NCI-H2081 treated with DMSO at 0.1 percent for 48 hours (cell line): ENCODE data around the gene HBQ1.
"Not testable (repeated sequence)": the region's sequence is repeated elsewhere in the genome, so short reads cannot be mapped to it uniquely, and the experiment has no call there.

ENCODE experiments used
- DNase-seq: peaks from one replicate; lab custom pipeline; 2025; lab: John Stamatoyannopoulos, UW

Gene HBQ1

DNA sequence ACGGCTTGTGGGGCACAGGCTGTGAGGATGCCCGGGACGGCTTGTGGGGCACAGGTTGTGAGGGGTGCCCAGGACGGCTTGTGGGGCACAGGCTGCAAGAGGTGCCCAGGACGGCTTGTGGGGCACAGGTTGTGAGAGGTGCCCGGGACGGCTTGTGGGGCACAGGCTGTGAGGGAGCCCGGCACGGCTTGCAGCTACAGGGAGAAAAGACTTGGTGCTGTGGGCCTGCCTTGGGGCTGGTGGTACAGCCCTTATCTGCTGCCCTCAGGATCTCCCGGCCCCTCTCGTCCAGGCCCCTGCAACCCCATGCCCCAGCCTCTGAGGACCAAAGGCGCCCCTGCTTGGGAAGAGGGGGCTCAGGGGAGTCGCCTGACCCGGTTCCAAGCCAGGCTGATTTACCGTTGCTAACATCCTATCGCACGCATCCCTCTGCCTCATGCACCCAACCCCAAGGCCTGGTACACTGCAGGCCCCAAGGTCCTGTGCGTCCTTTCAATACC lies 19.5 kb upstream of the HBQ1 start:
- no peak for DNase-seq

DNA sequence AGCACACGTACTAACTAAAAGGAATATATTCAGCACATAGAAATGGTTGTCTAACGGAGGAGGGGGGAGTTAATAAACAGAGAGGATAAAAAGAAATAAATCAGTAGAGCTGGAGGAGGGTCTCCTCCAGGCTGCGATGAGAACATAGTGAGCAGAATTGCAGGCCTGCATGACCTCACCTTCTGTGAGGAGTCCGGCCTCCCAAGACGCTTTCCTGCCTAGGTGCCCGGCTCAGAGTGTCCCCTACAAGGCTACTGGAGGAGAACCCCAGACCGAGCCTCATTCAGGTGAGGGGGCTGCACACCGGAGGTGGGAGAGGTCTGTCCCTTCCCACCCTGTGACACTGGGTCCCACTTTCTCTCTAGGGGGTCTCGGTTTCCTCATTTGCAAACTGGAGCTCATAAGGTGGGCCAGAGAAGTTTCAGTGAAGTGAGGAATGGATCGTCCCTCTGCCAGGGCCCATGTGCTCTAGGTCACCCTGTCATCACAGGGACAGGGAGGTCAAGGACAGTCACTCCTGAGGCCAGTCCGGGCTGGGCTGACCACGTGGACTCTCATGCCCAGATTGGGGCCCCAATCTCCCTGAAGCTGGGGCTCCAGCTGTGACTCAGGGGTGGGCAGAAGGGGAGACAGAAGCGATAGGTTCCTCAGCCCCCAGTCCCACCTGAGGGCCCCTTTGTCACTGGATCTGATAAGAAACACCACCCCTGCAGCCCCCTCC lies 17.8 kb upstream of the HBQ1 start:
- DNase-seq = no peak

DNA sequence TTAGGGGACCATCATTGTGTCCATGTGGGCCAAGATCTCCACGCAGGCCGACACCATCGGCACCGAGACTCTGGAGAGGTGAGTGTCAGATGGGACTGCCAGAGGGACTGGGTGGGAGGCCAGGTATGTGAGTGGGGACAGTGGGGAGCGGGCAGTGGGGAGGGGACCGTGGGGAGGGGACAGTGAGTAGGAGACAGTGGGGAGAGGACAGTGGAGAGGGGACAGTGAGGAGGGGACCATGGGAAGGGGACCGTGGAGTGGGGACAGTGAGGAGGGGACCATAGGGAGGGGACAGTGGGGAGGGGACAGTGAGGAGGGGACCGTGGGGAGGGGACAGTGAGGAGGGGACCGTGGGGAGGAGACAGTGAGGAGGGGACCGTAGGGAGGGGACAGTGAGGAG lies 17.1 kb upstream of the HBQ1 start:
- not testable (repeated sequence) for DNase-seq

DNA sequence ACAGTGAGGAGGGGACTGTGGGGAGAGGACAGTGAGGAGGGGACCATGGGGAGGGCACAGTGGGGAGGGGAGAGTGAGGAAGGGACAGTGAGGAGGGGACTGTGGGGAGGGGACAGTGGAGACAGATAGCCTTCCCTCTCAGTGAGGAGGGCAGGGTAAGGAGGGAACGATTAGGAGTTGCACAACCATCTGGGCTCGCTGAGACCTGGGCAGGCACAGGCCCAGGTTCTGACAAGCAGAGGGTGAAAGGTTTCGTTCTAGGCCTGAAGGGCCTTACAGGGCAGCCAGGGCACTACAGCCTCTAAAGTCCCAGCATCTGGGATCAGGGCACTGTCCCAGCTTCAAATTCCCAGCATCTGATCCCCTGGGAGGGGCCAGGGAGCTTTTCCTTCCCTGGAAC lies 16.6 kb upstream of the HBQ1 start:
- not testable (repeated sequence) for DNase-seq

DNA sequence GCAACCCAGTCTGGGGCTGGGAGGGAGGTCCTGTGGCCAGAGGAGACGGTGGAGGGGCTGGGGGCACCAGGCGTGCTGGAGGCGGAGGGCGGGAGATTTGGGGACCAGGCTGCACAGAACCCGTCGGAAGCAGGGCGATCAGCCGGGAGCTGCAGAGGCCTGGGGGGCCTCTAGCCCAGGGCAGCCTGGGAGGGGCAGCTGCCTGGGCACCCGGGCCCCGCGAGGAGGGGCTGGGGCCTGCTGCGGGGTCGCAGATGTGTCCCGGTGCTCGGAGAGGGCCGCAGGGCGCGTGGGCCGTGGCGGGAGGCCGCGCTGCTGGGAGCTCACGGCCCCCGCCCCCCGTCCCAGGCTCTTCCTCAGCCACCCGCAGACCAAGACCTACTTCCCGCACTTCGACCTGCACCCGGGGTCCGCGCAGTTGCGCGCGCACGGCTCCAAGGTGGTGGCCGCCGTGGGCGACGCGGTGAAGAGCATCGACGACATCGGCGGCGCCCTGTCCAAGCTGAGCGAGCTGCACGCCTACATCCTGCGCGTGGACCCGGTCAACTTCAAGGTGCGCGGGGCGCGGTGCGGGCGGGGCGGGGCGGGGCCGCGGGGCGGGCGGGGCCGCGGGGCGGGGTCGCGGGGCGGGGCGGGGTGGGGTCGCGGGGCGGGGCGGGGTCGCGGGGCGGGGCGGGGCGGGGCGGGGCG lies 16.0 kb upstream of the HBQ1 start:
- not testable (repeated sequence) for DNase-seq

DNA sequence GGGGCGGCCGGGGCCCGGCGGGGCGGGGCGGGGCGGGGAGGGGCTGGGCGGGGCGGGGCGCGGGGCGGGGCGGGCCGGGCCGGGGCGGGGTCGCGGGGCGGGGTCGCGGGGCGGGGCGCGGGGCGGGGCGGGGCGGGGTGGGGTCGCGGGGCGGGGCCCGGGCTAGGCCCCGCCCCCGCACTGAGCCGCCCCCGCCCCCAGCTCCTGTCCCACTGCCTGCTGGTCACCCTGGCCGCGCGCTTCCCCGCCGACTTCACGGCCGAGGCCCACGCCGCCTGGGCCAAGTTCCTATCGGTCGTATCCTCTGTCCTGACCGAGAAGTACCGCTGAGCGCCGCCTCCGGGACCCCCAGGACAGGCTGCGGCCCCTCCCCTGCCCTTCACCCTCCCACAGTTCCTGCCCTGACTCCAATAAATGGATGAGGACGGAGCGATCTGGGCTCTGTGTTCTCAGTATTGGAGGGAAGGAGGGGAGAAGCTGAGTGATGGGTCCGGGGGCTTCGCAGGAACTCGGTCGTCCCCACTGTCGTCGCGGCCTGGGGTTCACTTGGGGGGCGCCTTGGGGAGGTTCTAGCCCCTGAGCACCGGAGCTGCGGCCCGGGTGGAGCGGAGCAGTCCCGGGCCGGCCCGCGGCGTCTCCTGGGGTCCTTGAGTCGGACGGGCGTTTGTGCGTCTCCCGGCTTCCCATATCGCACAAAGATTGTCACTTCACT lies 15.3 kb upstream of the HBQ1 start:
- no peak for DNase-seq

DNA sequence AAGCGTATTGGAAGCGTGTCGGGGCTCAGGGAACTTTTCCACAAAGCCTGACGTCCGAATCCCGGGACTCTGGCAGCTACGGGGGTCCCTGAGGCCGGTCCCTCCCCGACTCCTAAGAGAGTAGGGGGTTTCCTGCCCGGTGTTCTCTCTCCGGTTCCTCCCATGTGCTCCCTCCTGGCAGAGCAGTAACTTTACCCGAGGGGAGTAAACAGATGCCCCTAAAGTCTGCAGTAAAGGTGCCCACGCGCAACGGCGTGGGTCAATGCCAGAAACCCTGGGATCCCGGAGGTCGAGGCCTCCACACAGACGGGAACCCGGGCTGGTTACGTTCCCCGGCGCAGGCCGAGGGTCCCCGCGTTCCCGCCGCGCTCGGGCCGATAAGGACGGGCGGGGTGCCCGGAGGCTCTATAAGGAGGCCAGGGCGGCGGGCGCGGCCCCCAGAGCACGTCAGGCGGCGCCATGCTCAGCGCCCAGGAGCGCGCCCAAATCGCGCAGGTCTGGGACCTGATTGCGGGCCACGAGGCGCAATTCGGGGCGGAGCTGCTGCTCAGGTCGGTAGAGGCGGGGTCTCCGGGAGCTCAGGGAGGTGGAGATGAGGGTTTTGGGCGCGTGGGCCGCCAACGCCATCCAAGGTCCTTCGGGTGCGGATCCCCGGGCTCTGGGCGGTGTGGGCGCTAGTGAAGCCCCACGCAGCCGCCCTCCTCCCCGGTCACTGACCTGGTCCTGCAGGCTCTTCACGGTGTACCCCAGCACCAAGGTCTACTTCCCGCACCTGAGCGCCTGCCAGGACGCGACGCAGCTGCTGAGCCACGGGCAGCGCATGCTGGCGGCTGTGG lies 14.5 kb upstream of the HBQ1 start, which contains the start of gene HBM:
Gene HBM (plus strand): TSS at position 440 of the 836 bp plus-strand sequence. CDS start 20 bp downstream, at position 460.
- no peak for DNase-seq

DNA sequence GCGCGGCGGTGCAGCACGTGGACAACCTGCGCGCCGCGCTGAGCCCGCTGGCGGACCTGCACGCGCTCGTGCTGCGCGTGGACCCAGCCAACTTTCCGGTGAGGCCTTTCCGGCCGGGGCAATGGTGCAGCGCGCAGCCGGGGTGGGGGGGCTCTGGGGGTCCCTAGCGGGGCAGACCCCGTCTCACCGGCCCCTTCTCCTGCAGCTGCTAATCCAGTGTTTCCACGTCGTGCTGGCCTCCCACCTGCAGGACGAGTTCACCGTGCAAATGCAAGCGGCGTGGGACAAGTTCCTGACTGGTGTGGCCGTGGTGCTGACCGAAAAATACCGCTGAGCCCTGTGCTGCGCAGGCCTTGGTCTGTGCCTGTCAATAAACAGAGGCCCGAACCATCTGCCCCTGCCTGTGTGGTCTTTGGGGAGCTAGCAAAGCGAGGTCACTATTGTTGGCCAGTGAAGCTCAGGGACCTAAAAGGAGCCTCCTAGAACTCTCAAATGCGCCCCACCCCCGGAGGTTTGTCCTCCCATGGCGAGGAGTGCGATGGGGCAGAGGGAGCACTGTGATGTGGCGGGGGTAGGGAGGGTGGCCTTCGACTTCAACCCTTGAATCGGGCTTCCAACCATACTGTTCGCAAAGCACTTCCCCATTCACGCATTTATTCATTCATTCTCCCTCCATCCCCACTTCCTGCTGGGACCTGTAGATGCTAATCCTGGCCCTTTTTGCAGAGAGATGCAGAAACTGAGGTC lies 13.7 kb upstream of the HBQ1 start:
- no peak for DNase-seq

DNA sequence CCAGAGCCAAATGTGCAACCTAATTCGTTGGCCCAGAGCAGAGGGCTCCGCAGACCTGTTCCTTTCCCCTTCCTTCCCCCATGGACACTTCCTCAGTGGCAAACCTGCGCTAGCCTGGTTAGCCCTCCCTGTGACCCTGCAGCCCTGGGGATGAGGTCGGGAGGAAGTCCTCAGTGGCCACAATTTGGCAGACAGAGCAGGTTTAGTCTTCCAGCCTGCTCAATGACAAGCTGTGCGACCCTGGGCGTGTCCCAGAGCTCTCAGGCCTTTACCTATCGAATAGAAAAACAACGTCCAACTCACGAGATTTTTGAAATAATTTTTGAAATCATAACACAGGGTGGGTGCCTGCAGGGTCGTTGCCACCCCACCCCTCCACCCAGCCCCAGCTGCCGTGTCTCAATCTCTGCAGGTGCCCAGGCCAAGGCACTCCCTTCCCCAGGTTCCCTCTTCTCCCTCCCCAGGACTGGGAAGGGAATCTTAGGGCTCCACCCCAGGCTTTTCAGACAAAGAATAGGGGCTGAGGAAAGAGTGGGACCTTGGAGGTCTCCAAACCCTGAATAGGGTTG lies 13.1 kb upstream of the HBQ1 start:
- no peak for DNase-seq

DNA sequence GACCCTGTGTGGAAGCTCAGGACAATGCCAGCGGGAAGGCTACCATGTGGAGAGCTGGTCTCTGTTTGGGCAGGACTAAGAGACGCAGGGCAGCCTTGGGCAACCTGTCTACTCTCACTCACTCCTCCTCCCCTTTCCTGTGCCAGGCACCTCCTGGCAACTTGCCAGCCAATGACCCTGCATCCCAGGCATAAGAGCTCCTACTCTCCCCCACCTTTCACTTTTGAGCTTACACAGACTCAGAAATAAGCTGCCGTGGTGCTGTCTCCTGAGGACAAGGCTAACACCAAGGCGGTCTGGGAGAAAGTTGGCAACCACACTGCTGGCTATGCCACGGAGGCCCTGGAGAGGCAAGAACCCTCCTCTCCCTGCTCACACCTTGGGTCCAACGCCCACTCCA lies 11.8 kb upstream of the HBQ1 start:
- DNase-seq = no peak

DNA sequence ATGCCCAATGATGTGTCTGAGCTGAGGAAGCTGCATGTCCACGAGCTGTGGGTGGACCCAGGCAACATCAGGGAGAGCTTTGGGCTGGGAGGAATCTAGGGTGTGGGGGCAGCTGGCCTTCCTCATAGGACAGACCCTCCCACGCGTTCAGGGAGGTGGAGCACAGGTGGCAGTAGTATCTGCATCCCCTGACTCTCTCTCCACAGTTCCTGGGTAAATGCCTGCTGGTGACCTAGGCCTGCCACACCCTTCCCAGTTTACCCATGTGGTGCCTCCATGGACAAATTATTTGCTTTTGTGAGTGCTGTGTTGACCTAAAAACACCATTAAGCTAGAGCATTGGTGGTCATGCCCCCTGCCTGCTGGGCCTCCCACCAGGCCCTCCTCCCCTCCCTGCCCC lies 11.2 kb upstream of the HBQ1 start:
- no peak for DNase-seq

DNA sequence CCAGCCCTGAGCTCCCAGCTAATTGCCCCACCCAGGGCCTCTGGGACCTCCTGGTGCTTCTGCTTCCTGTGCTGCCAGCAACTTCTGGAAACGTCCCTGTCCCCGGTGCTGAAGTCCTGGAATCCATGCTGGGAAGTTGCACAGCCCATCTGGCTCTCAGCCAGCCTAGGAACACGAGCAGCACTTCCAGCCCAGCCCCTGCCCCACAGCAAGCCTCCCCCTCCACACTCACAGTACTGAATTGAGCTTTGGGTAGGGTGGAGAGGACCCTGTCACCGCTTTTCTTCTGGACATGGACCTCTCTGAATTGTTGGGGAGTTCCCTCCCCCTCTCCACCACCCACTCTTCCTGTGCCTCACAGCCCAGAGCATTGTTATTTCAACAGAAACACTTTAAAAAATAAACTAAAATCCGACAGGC lies 10.2 kb upstream of the HBQ1 start:
- not testable (repeated sequence) for DNase-seq

DNA sequence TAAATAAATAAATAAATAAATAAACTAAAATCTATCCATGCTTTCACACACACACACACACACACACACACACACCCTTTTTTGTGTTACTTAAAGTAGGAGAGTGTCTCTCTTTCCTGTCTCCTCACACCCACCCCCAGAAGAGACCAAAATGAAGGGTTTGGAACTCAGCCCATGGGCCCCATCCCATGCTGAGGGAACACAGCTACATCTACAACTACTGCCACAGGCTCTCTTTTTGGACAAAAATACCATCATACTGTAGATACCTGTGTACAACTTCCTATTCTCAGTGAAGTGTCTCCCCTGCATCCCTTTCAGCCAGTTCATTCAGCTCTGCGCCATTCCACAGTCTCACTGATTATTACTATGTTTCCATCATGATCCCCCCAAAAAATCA lies 9.5 kb upstream of the HBQ1 start:
- DNase-seq = no peak

DNA sequence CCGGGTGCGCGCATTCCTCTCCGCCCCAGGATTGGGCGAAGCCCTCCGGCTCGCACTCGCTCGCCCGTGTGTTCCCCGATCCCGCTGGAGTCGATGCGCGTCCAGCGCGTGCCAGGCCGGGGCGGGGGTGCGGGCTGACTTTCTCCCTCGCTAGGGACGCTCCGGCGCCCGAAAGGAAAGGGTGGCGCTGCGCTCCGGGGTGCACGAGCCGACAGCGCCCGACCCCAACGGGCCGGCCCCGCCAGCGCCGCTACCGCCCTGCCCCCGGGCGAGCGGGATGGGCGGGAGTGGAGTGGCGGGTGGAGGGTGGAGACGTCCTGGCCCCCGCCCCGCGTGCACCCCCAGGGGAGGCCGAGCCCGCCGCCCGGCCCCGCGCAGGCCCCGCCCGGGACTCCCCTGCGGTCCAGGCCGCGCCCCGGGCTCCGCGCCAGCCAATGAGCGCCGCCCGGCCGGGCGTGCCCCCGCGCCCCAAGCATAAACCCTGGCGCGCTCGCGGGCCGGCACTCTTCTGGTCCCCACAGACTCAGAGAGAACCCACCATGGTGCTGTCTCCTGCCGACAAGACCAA lies 7.8 kb upstream of the HBQ1 start, which contains the start of gene HBA2:
Gene HBA2 (plus strand): TSS at position 503 of the 568 bp plus-strand sequence. CDS start 37 bp downstream, at position 540.
- DNase-seq = not testable (repeated sequence)

DNA sequence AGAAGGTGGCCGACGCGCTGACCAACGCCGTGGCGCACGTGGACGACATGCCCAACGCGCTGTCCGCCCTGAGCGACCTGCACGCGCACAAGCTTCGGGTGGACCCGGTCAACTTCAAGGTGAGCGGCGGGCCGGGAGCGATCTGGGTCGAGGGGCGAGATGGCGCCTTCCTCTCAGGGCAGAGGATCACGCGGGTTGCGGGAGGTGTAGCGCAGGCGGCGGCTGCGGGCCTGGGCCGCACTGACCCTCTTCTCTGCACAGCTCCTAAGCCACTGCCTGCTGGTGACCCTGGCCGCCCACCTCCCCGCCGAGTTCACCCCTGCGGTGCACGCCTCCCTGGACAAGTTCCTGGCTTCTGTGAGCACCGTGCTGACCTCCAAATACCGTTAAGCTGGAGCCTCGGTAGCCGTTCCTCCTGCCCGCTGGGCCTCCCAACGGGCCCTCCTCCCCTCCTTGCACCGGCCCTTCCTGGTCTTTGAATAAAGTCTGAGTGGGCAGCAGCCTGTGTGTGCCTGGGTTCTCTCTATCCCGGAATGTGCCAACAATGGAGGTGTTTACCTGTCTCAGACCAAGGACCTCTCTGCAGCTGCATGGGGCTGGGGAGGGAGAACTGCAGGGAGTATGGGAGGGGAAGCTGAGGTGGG lies 6.9 kb upstream of the HBQ1 start:
- DNase-seq = not testable (repeated sequence)

DNA sequence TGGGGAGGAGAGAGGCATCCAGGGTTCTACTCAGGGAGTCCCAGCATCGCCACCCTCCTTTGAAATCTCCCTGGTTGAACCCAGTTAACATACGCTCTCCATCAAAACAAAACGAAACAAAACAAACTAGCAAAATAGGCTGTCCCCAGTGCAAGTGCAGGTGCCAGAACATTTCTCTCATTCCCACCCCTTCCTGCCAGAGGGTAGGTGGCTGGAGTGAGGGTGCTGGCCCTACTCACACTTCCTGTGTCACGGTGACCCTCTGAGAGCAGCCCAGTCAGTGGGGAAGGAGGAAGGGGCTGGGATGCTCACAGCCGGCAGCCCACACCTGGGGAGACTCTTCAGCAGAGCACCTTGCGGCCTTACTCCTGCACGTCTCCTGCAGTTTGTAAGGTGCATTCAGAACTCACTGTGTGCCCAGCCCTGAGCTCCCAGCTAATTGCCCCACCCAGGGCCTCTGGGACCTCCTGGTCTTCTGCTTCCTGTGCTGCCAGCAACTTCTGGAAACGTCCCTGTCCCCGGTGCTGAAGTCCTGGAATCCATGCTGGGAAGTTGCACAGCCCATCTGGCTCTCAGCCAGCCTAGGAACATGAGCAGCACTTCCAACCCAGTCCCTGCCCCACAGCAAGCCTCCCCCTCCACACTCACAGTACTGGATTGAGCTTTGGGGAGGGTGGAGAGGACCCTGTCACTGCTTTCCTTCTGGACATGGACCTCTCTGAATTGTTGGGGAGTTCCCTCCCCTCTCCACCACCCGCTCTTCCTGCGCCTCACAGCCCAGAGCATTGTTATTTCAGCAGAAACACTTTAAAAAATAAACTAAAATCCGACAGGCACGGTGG lies 6.1 kb upstream of the HBQ1 start:
- DNase-seq = not testable (repeated sequence)

DNA sequence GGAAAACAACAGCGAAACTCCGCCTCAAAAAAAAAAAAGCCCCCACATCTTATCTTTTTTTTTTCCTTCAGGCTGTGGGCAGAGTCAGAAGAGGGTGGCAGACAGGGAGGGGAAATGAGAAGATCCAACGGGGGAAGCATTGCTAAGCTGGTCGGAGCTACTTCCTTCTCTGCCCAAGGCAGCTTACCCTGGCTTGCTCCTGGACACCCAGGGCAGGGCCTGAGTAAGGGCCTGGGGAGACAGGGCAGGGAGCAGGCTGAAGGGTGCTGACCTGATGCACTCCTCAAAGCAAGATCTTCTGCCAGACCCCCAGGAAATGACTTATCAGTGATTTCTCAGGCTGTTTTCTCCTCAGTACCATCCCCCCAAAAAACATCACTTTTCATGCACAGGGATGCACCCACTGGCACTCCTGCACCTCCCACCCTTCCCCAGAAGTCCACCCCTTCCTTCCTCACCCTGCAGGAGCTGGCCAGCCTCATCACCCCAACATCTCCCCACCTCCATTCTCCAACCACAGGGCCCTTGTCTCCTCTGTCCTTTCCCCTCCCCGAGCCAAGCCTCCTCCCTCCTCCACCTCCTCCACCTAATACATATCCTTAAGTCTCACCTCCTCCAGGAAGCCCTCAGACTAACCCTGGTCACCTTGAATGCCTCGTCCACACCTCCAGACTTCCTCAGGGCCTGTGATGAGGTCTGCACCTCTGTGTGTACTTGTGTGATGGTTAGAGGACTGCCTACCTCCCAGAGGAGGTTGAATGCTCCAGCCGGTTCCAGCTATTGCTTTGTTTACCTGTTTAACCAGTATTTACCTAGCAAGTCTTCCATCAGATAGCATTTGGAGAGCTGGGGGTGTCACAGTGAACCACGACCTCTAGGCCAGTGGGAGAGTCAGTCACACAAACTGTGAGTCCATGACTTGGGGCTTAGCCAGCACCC lies 5.0 kb upstream of the HBQ1 start:
- no peak for DNase-seq

DNA sequence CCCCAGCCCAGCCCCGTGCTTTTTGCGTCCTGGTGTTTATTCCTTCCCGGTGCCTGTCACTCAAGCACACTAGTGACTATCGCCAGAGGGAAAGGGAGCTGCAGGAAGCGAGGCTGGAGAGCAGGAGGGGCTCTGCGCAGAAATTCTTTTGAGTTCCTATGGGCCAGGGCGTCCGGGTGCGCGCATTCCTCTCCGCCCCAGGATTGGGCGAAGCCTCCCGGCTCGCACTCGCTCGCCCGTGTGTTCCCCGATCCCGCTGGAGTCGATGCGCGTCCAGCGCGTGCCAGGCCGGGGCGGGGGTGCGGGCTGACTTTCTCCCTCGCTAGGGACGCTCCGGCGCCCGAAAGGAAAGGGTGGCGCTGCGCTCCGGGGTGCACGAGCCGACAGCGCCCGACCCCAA lies 4.3 kb upstream of the HBQ1 start:
- not testable (repeated sequence) for DNase-seq
